HG03354 (cell line): Measurements from ENCODE around the gene STPG1.

Experiments
- ATAC-seq: cut with Tn5 transposase; IDR thresholded peaks from one replicate; pipeline ENCODE4 v1.9.1; 2021; ENCODE audit warnings: mild to moderate bottlenecking; ENCODE audit not compliant: unreplicated experiment, poor library complexity, severe bottlenecking

STPG1 gene

GRCh38 chr1:24403806-24404205 is 9.8 kb downstream of the STPG1 start:
- no peak for ATAC-seq

- no peak for ATAC-seq
Observed at GRCh38 chr1:24400065-24400464, 13.5 kb downstream of the STPG1 start.

- ATAC-seq: no peak
Observed at GRCh38 chr1:24393892-24394291, 19.7 kb downstream of the STPG1 start.

GRCh38 chr1:24392982-24393650 is 20.5 kb downstream of the STPG1 start:
- ATAC-seq: no peak

- ATAC-seq: no peak
Observed at GRCh38 chr1:24392604-24392946, 21.0 kb downstream of the STPG1 start.

GRCh38 chr1:24391882-24392603 is 21.5 kb downstream of the STPG1 start:
- peak; percentile 73 for ATAC-seq

GRCh38 chr1:24390924-24391782 is 22.4 kb downstream of the STPG1 start:
- ATAC-seq: peak; percentile 57

GRCh38 chr1:24389231-24389678 is 24.3 kb downstream of the STPG1 start:
- no peak for ATAC-seq

GRCh38 chr1:24388331-24388885 is 25.2 kb downstream of the STPG1 start:
- no peak for ATAC-seq

GRCh38 chr1:24387636-24388175 is 25.9 kb downstream of the STPG1 start:
- ATAC-seq: no peak

- ATAC-seq: no peak
Observed at GRCh38 chr1:24386931-24387330, 26.7 kb downstream of the STPG1 start.

GRCh38 chr1:24386241-24386640 is 27.3 kb downstream of the STPG1 start:
- ATAC-seq: no peak

GRCh38 chr1:24385160-24385940 is 28.2 kb downstream of the STPG1 start:
- no peak for ATAC-seq

GRCh38 chr1:24384251-24385090 is 29.1 kb downstream of the STPG1 start:
- peak; percentile 68 for ATAC-seq

- ATAC-seq: no peak
Observed at GRCh38 chr1:24383381-24383940, 30.1 kb downstream of the STPG1 start.

GRCh38 chr1:24382165-24382577 is 31.4 kb downstream of the STPG1 start:
- ATAC-seq: no peak

- no peak for ATAC-seq
Observed at GRCh38 chr1:24381256-24381655, 32.3 kb downstream of the STPG1 start.

GRCh38 chr1:24380508-24380907 is 33.1 kb downstream of the STPG1 start:
- ATAC-seq: no peak
